Stimulated activated CD4-positive, alpha-beta T cell treated with anti-CD3 and anti-CD28 coated beads, Interleukin-2, amount 100 ng/mL, for 24 hours (primary cell): Measurements from ENCODE around the gene CLCC1.
"Not testable (repeated sequence)": the region's sequence is repeated elsewhere in the genome, so short reads cannot be mapped to it uniquely, and the experiment has no call there.

Source experiments
- DNase-seq, 2 donors: peaks; one replicate each; pipeline ENCODE4 v3.0.0-alpha.2; 2020

Gene CLCC1, protein sequence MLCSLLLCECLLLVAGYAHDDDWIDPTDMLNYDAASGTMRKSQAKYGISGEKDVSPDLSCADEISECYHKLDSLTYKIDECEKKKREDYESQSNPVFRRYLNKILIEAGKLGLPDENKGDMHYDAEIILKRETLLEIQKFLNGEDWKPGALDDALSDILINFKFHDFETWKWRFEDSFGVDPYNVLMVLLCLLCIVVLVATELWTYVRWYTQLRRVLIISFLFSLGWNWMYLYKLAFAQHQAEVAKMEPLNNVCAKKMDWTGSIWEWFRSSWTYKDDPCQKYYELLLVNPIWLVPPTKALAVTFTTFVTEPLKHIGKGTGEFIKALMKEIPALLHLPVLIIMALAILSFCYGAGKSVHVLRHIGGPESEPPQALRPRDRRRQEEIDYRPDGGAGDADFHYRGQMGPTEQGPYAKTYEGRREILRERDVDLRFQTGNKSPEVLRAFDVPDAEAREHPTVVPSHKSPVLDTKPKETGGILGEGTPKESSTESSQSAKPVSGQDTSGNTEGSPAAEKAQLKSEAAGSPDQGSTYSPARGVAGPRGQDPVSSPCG

DNA sequence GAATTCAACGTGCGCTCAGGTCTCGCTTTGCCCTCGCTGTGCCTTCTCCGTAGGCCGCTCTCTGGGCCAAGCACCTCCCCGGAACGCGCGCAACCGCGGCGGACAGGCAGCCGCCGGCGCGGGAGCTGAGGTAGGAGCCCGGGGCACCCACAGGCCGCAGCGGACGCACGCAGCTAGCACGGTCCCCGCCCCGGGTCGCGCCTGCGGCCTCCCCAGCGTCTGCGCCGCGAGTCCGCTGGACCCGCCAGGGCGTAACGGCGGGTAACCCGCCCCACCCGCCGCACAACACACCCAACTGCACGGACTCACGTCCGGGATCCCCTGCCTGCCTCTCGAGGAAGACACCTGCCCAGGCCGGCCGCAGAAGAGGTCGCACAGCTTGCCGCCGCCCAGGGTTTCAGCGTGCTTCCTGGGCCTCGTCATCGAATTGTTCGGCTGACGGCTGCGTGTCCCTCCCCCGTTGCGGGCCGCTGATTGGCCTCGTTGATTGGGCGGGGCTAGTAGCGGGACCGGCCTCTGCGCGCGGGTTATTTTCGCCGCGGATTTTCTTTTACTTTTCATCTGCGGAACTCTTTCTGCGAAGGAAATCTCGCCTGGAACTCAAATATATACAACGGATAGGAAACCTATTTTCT is at the start of gene CLCC1:
Gene CLCC1 (minus strand): TSS at position 433 of the 635 bp plus-strand sequence. CDS start 13,047 bp downstream, outside the sequence.
- DNase-seq, result peak; percentile 92

DNA sequence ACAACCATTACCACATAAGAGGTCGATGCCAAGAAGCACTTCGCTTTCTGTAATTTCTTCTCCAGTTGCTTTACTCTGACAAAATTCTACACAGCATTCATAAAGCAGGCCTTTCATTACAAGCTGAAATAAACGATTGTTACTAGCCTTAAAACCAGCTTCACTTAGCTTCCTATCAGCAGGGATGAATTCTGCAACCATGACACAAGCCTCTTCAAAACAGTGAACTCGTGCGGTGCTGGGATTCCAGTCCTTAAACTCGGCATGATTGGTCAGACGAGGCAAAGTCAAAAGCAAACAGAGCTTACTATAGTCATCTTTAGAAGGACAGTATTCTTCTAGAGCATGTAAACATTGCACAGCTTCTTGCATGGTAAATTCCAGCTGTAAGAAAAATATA is 48.1 kb upstream of the CLCC1 start:
- no peak for DNase-seq

DNA sequence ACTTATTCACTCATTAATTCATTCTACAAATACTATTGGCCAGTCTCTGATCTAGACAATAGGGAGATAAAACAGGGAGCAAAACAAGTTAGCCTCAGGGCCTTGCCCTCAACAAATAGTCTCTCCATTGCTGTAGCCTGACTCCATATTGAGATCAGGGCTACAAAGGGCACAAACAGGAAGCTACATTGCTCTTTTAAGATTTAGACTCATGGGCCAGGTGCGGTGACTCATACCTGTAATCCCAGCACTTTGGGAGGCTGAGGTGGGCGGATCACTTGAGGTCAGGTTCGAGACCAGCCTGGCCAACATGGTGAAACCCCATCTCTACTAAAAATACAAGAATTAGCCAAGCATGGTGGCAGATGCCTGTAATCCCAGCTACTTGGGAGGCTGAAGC is 33.3 kb upstream of the CLCC1 start:
- peak in 1 of 2 donors; percentile 7 for DNase-seq

DNA sequence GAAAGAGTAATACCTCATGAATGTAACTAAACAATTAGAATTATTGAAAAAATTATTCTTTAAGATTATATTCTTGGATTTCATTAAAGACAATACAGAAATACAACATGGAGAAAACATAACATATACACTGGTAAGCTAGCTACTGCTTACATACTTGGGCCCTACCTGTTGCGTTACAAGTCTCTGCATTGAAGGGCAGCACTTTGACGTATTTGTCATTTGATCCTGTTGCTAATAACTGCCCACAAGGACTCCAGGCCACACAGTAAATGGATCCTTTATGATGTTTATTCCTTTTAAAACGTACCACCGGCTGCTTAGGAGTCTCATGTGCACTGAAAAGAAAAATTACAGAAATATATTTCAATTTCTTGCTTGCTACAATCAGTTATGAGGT is 19.8 kb upstream of the CLCC1 start:
- DNase-seq, result no peak

DNA sequence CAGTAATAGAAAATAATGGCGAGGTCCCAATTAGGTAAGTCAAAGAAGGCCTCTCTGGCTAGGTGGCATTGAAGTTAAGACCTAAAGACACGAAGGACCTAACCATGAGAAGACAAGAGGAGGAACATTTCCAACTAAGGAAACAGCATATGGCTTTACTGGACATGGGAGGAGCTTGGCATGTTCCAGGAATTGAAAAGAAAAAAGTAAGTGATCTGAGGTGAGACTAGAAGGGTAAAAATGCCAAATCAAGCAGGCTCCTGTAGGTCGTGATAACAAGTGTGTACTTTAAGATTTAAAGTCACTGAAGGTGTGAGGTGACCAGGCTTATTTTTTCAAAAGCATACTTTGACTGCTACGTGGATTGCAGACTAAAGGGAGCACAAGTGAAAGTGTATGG is 13.4 kb upstream of the CLCC1 start:
- DNase-seq, result no peak

DNA sequence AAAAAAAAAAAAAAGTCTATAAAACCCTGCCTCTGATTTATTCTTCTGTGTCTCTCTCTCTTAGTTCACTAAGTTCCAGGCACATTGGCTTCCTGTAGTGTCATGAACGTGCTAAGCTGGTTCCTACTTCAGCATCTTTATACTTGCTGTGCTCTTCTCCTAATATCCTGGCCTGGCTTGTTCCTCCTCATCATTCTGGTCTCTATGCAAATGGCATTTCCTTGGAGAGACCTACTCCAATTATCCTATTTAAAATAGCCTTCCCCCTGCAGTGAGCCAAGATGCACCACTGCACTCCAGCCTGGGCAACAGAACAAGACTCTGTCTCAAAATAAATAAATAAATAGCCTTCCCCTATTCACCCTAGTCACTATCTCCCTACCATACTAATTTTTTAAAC is 9.7 kb upstream of the CLCC1 start:
- DNase-seq, result no peak

DNA sequence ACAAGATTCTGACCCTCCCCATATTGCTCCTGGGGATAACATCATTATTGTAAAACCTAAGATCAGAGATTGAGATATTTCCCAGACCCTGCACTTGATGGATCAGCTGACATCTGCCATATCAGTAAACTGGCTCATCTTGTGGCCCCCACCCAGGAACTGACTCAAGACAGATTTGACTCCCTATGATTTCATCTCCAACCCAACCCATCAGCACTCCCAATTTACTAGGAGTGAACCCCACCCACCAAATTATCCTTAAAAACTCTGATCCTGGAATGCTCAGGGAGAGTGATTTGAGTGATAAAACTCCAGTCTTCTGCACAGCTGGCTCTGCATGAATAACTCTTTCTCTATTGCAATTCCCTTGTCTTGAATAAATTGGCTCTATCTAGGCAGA is 6.1 kb upstream of the CLCC1 start:
- no peak for DNase-seq

DNA sequence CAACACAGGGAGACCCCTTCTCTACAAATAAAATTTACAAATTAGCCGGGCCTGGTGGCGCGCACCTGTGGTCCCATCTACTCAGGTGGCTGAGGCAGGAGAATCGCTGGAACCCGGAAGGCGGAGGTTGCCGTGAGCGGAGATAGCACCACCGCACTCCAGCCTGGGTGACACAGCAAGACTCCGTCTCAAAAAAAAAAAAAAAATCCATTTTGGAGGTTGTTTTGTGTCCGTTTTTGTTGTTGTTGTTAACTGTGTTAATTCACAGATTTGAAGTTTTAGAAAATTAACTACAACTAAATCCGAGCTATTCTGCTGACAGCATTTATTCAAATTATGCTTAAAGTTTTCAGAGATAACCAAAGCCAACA is 618 bp downstream of the CLCC1 start:
- peak; percentile 38 to 51 for DNase-seq

DNA sequence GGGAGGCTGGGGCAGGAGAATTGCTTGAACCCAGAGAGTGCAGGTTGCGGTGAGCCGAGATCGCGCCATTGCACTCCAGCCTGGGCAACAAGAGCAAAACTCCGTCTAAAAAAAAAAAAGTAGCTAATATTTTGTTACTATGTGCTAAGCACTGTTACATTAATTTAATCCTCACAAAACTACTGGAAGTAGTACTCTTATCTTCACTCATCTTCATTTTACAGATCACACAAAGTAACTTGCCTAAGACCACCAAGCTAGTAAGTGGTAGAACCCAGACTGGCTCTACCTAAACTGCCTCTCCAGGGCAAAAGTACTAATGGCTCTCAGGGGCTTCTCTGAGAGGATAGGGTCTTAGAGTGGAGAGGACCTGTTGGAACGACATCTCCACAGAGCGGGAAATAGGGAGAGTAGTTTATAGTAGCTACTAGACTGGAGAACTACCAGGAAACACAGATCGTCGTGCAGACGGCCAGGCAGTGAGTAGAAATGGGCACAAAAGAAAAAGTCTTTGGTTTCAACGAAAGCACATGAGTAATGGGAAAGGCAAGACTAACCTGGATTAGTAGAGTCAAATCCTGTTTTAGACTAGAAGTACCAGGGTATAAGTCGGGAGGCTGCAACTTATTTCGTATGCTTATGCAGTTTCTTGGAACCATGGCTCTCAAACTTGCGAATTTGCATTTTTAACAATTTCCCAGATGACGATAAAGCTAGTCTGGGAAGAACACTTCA is 1.4 kb downstream of the CLCC1 start:
- DNase-seq, result no peak

DNA sequence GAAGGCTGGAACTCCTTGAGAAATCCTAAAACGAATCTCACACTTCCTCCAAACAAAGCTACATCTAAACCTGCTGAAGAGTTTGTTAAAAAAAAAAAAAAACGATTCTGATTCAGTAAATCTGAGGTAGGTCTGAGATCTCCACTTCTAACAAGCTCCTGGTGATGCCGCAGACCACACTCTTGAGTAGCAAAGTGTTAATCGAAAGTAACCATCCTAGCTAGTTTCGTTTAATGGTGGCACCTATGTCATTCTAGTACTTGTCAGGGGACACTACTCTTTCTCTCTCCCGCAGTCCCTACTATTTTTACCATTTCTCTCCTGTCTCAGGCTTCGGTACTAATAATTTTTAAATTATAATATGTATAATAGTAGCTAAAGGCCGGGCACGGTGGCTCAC is 2.1 kb downstream of the CLCC1 start:
- no peak for DNase-seq

DNA sequence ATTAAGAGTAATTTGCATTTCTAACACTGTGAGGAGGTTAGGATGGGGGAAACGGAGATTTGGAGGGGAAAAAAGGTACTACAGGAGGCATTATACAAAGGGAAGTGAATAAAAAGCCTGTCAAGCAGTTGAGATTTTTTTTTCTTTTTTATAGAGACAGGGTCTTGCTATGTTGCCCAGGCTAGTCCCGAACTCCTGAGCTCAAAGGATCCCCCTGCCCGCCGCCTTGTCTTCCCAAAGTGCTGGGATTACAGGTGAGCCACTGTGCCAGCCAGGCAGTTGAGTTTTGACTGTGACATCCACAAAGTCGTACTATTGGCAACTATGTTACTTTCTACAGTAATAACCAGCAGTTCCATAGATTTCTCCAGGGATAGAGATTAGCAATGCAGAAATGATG is 2.6 kb downstream of the CLCC1 start:
- no peak for DNase-seq

DNA sequence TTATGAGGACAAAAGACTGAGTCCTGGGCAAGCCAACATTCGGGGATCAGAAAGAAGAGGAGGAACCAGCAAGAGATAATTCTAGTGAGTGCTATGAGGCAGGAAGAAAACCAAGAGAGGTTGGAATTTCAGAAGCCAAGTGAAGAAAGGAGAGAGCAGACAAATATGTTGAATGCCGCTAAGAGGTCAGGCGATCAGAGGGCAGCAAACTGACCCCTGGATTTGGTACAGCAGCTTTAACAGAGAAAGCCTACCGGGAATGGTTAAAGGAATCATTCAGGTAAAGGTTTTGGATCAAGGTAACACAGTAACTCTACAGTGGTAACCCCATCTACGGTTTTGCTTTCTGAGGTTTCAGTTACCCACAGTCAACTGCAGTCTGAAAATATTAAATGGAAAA is 5.4 kb downstream of the CLCC1 start:
- no peak for DNase-seq

DNA sequence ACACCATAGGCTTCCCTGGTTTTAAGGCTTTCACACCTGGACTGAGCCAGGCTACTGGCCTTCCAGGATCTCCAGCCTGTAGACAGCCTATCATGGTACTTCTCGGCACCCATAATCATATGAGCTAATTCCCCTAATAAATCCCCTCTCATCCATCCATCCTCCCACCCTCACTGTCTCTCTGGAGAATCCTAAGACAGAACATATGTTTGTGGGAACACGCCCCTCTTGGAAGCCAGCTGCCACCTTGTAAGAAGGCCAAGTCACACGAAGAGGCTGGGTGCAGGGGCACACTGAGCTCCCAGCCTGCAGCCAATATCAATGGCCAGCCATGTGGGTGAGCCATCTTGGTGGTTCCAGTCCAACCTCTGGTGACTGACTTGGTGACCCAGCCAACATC is 7.4 kb downstream of the CLCC1 start:
- no peak for DNase-seq

DNA sequence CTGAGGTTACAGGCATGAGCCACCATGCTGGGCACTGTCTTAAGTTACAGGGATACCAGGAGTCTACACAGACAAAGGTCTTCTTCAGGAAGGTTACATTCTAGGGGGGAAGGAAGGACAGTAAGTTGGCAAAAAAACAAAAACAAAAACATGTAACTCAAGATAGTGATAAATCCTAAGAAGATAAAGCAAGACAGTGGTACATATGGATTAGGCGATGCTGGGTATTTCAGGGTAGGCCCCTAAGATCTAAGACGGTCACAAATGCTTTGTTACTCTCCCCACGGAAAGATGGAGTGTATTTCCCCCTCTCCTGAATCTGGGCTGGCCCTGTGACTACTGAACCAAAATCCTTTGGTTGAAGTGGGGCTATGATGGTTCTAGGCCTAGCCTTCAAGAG is 8.2 kb downstream of the CLCC1 start:
- no peak for DNase-seq

DNA sequence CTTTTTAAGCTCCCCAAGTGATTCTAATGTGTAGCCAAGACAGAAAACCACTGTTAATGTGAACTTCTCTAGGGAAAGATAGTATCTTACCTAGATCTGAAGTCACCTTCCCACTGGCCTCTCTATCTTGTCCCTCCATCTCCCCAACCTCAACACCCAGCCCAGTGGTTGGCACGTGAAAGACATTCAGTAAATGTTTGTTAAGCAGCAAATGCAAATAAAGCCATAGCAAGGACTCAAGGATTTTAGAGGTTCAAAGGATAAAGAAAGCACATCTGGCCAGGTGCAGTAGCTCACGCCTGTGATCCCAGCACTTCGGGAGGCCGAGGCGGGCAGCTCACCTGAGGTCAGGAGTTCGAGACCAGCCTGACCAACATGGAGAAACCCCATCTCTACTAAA is 9.8 kb downstream of the CLCC1 start:
- DNase-seq, result no peak

DNA sequence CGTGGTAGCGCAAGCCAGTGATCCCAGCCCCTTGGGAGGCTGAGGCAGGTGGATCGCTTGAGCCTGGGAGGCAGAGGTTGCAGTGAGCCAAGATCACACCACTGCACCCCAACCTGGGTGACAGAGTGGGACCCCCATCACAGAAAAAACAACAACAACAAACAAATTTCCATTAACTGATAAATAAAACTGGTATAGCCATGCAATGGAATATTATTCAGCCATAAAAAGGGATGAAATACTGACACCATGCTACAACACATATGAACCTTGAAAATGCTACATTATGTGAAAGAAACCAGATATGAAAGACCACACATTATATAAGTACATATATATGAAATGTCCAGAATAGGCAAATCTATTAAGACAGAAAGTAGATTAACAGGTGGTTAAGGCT is 12.0 kb downstream of the CLCC1 start:
- no peak for DNase-seq

DNA sequence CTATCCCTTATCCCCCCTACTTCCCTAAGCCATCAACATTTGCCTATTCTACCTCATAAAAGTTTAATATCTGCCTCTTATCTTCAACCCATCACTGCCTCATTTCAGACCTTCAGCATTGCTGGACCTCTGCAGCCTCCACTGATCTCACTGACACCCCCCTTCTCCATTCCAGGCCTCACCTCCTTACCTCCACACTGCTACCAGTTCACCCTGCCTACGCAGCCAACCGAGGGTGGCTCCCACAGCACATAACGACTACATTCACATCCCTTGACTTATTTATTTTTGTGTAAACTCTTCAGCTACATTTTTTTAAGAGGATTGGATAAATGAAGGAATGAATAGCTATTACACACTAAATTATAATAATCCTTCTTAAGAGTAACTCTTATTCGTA is 14.2 kb downstream of the CLCC1 start:
- DNase-seq, result no peak

DNA sequence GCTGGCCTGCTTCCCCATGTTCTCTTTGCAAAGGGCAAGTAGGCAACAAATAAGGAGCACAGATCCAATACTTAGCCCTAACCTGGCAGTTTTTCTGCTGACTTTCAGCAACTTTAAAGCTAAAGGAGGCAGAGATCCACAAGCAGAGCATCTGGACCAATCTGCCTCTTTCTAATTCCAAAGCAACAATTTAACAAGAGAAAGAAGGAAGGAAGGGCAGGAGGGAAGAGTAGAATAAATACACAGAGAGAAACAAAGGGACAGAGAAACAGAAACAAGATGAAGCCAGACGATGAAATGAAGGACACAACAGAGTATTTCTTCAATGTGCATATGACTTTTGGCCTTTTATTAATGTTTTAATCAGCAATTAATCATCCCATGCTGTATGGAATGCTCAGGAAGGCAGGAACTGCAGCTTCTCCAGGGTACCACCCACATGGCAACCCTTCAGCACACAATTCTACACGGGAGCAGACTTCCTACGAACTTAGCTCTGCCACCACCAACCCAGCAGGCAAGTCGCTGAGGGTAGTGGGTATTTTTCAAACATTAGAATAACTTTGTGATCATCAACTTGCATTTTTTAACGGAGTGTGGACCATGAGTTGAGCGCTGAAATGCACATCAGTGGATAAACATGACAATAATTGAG is 15.3 kb downstream of the CLCC1 start:
- DNase-seq, result no peak

DNA sequence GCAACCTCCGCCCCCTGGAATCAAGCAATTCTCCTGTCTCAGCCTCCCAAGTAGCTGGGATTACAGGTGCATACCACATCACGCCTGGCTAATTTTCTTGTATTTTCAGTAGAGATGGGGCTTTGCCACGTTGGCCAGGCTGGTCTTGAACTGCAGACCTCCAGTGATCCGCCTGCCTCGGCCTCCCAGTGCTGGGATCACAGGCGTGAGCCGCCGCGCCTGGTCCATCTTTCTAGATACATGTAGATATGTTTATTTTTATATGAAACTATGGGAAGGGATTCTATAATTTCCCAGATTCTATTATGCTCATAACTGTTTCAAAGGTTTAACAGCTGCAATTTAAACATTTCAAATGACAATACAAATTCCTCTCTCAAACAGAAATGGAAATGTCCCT is 27.1 kb downstream of the CLCC1 start:
- DNase-seq, result no peak

DNA sequence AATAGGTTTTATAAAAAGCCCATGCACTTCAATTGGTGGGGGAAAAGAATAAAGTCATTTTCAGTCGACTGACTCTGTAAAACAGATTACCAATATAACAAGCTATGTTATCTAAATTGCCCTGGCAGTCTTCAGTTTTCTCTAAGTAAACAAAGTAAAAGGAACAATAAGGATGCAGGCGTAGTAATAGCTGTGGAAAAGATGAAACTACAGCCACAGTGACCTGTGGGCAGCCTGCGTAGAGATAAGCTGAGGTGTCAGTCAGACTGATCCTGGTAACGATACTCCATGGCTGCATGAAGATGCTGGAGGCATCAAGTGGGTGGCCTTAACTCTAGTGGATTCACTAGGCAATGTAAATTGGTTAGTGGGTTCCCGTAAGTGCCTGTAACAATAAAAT is 29.3 kb downstream of the CLCC1 start:
- no peak for DNase-seq

DNA sequence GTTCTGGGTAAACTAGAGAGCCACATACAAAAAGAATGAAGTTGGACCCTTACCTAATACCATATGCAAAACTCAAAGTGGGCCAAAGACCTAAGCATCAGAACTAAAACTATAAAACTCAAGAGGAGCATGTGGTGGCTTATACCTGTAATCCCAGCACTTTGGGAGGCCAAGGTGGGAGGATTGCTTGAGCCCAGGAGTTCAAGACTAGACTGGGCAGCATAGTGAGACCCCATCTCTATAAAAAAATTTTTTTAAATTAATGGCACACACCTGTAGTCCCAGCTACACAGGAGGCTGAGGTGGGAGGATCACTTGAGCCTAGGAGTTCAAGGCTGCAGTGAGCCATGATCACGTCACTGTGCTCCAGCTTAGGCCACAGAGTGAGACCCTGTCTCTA is 35.7 kb downstream of the CLCC1 start:
- not testable (repeated sequence) for DNase-seq

DNA sequence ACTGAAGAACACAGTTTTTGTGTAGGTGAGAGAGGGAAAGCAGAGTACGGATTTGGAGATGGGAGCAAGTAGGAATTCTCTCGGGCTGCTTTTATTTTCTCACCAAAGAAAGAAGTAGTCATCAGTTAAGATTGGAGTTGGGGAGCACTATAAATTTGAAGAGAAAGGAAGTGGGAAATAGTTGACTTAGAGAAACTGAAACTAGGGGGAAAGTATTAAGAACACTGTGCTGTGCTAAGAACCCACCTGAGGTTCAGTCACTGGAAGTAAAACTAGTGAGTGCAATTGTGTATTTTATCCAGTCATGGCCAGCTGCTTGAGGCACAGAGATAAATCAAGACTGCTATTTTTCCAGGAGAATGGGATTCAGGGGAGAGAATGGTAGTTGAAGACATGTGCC is 37.4 kb downstream of the CLCC1 start:
- DNase-seq, result no peak

DNA sequence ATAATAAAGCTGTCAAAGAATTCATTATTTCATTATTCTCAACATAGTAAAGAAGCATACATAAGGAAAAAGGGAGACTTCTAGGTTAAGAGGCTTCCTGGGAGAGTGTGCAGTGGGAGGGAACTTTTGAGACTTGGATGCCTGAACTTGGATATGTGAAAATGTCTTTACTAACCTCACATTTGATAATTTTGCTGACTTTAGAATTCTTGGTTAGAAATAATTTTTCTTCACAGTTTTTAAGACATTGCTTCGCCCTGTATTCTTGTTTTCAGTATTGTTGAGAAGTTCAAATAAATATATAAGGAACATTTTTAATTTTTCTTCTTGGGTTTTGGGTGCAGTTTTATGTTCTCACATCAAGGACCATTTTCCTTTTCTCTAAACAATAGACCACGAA is 46.5 kb downstream of the CLCC1 start:
- DNase-seq, result no peak
